GM21737 (cell line): ENCODE data around the gene FOXS1.

Source experiments
- ATAC-seq: cut with Tn5 transposase; IDR thresholded peaks from one replicate; pipeline ENCODE4 v1.9.1; 2021; ENCODE audit warnings: mild to moderate bottlenecking, moderate library complexity; ENCODE audit not compliant: unreplicated experiment

FOXS1 gene

GRCh38 chr20:31801508-31801907 lies 43.9 kb downstream of the FOXS1 start:
- ATAC-seq: no peak

- no peak for ATAC-seq
Observed at GRCh38 chr20:31797364-31797763, 48.0 kb downstream of the FOXS1 start.
